Measurements from ENCODE around the gene DNAAF8.
"Not testable (repeated sequence)": the region's sequence is repeated elsewhere in the genome, so short reads cannot be mapped to it uniquely, and the experiment has no call there.

- not testable (repeated sequence) for TF ChIP-seq SP1 (IDR thresholded peaks at IDR 0.05); HDGF (IDR thresholded peaks at IDR 0.05; ENCODE audit: borderline replicate concordance); L3MBTL2 (conservative IDR thresholded peaks at IDR 0.05); PKNOX1 (IDR thresholded peaks at IDR 0.05); ARNT (IDR thresholded peaks at IDR 0.05); FOXM1 (IDR thresholded peaks at IDR 0.05; ENCODE audit: borderline replicate concordance)
Measured at GRCh38 chr16:4738370-4738769, 4.0 kb downstream of the DNAAF8 start.
